Measurements from ENCODE around the gene MILR1.
"Not testable (repeated sequence)": the region's sequence is repeated elsewhere in the genome, so short reads cannot be mapped to it uniquely, and the experiment has no call there.

The MILR1 gene

DNA sequence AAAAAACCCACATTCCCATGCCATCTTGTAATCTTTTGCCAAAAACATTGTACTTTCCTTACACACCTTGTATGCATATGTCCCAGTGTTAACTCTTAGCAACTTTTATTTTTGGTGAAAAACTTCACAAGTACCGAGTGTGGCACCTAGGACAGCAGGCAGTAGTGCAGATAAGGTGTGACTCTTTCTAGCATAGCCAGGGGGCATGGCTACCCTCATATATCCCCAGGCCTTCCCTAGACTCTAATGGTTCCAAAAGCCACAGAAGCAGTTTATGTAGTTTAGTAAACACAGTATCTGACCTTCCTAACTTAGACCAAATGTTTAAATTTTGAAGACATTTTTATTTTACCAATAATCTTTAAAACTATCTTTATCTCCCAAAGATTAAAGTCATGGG is 20.5 kb upstream of the MILR1 start:
- no peak for DNase-seq (ENCODE audit: low spot score)

DNA sequence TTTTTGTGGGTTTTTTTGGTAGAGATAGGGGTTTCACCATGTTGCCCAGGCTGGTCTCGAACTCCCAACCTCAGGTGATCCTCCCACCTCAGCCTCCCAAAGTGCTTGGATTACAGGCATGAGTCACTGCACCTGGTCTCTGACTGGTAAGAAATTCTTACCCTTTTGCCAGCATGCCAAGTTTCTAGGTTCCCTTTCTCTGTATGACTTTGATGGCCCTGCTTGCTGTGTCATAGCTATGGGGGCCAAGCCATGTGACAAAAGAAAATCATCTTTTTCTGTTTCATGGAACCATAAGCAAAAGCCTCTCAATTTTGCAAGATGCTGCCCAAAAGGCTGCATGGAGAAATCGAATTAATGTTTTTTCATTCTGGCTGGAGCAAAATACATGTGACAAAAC is 18.9 kb upstream of the MILR1 start:
- not testable (repeated sequence) for DNase-seq (ENCODE audit: low spot score)

DNA sequence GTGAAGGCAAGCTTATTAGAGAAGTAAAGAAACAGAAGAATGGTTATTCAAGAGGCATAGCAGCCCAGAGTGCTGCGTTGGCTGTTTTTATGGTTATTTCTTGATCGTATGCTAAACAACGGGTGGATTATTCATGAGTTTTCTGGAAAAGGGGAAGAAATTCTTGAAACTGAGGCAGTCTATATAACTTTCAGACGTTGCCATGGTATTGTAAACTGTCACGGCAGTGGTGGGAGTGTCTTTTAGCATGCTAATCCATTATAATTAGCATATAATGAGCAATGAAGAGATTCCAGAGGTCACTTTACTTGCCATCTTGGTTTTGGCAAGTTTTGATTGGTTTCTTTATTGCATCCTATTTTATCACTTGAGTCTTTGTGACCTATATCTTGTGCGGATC is 17.4 kb upstream of the MILR1 start:
- DNase-seq (ENCODE audit: low spot score): no peak

DNA sequence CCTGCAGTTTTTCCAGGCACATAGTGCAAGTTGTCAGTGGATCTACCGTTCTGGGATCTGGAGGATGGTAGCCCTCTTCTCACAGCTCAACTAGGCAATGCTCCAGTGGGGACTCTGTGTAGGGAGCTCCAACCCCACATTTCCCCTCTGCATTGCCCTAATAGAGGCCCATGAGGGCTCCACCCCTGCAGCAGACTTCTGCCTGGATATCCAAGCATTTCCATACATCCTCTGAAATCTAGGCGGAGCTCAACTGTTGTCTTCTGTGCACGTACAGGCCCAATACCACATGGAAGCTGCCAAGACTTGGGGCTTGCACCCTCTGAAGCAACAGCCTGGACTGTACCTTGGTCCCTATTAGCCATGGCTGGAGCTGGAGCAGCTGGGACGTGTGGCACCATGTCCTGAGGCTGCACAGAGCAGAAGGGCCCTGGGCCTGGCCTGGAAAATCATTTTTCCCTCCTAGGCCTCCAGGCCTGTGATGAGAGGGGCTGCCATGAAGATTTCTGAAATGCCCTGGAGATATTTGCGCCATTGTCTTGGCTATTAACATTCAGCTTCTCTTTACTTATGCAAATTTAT is 10.9 kb upstream of the MILR1 start:
- DNase-seq (ENCODE audit: low spot score): no peak

DNA sequence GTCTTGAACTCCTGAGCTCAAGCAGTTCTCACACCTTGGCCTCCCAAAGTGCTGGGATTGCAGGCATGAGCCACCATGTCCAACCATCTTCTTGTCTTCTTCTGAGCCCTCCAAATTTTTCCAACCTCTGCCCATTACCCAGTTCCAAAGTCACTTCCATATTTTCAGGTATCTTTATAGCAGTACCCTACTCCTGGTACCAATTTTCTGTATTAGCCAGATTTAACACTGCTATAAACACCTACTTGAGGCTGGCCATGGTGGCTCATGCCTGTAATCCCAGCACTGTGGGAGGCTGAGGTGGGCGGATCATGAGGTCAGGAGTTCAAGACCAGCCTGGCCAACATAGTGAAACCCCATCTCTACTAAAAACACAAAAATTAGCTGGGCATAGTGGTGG is 9.4 kb upstream of the MILR1 start:
- not testable (repeated sequence) for DNase-seq (ENCODE audit: low spot score)

DNA sequence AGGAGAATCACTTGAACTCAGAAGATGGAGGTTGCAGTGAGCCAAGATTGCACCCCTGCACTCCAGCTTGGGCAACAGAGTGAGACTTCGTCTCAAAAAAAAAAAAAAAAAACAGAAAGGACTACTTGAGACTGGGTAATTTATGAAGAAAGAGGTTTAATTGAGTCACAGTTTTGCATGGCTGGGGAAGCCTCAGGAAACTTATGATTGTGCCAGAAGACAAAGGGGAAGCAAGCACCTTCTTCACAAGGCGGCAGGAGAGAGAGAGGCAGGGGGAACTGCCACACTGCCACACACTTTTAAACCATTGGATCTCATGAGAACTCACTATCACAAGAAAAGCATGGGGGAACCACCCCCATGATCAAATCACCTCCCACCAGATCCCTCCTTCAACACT is 9.0 kb upstream of the MILR1 start:
- no peak for DNase-seq (ENCODE audit: low spot score)

DNA sequence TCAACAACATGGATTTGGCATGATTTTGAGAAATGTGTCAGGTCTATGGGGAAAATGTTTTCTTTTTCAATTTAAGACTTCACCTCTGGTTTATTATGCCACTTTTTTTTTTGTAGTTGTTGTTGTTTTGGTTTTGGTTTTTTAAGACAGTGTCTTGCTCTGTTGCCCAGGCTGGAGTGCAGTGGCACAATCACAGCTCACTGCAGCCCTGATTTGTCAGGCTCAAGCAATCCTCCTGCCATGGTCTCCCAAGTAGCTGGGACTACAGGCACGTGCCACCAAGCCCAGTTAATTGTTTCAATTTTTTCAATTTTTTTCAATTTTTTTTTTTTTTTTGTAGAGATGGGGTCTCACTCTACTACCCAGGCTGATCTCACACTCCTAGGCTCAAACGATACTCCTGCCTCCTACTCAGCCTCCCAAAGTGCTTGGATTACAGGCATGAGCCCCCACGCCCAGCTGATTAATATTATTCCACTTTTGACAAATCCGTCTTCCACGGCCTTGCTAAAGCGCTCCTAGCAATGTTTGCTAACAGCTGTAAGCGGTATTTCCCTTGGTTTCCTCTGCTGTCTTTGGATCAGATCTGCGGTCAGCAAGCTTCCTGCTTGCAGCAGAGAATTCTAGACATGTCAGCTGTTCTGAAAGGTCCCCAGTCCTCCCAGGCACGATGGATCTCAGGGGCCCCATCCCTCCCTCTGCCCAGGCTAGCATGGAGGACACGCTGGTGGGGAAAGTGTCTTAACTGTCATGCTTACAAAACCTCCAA is 7.0 kb upstream of the MILR1 start:
- DNase-seq (ENCODE audit: low spot score): no peak

DNA sequence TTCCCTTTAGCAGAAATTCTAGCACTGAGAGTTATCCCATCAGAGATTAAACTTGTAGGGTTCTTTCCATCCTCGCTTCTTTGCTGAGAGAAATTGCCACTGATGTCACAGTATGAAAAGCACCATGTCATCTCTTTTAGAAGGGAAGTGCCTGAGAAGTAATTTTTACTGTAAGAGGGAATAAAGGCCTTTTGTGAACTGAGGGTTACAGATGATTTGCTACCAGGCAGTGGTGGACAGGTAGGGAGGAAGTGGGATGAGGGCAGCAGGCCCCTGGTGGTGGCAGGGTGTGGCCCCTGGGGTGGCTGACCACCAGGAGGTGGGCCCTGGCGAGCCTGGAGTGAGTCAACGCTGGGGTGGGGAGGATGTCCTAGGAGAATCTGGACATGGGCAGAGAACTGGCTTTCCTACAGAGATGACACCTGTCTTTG is 6.4 kb upstream of the MILR1 start:
- no peak for DNase-seq (ENCODE audit: low spot score)

DNA sequence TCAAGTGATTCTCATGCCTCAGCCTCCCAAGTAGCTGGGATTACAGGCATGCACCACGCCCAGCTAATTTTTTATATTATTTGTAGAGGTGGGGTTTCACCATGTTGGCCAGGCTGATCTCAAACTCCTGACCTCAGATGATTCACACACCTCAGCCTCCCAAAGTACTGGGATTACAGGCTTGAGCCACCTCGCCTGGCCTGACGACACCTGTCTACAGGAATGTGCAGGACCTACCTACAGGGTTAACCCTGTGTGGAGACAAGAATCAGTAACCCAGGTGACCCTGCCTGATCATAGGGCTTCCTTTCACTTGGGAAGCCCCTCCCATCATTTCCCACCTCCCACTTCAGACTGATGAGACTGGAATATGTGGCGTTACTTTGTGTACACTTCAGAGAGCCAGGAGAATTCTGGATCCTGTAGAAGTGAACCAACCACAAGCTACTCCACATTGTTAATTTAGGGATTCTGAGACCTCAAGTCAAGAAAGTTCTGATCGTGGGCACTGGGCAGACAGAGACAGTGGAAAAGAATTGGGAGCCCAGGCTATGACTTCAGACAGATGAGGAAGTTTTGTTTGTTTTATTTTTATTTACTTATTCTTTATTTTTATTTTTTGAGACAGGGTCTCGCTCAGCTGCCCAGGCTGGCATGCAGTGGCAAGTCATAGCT is 5.7 kb upstream of the MILR1 start:
- no peak for DNase-seq (ENCODE audit: low spot score)

DNA sequence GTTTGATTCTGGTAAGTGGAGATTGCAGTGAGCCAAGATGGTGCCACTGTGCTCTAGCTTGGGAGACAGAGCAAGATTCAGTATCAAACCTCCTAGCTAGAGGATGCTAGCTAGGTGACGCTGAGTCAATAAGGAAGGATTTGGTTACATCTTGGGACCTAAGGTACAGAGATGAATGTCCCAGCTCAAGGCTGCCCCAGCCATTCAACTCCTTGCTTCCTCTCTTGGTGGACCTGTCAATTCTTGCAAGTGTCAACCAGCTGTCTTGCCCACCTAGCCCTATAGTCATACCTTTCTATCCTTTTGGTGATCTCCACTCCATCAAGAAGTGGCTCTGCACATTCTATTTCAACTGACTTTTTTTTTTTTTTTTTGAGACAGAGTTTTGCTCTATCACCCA is 1.4 kb upstream of the MILR1 start:
- DNase-seq (ENCODE audit: low spot score): no peak

DNA sequence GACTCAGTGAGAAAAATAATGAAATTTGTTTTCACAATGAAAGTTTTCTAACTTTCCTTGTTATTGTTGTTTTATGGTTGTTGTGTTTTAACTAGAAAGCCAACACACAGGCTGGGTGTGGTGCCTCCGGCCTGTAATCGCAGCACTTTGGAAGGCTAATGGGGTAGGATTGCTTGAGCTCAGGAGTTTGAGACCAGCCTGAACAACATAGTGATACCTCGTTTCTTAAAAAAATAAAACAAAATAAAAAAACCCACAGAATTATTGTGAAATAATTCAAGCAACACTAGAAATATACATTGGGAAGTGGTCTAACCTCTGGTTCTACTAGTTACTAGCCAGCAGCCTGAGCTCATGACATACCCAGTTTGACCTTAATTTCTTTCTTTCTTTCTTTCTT is 630 bp downstream of the MILR1 start:
- no peak for DNase-seq (ENCODE audit: low spot score)

DNA sequence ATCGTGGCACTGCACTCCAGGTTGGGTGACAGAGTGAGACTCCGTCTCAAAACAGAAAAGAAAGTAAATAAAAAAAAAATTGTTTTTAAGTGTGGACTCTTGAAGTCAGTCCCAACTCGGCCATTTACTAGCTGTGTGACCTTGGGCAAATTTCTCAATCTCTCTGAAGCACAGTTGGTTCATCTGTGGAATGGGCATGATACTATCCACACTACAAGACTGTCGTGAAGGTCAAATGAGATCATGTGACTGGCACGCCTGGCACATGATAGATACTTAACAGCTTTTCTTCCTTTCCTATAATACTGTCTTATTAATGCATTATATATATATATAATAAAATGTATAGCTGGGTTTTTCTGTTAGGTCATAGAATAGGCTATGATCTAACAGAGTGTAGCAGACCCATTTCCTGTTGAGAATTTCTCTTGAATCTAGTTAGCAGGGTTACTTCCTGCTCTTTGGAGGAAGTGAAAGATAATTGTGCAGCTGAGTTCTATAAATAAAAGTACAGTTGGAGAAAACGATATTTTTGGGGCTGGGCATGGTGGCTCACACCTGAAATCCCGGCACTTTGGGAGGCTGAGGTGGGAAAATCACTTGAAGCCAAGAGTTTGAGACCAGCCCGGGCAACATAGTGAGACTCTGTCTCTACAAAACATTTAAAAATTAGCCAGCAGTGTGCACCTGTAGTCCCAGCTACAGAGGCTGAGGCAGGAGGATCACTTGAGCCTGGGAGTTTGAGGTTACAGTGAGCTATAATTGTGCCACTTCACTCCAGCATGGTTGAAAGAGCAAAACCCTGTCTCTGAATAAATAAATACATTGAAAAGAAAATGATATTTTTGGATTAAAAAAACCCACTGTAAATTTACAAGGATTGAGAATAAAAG is 7.3 kb downstream of the MILR1 start:
- DNase-seq (ENCODE audit: low spot score): peak; percentile 79

DNA sequence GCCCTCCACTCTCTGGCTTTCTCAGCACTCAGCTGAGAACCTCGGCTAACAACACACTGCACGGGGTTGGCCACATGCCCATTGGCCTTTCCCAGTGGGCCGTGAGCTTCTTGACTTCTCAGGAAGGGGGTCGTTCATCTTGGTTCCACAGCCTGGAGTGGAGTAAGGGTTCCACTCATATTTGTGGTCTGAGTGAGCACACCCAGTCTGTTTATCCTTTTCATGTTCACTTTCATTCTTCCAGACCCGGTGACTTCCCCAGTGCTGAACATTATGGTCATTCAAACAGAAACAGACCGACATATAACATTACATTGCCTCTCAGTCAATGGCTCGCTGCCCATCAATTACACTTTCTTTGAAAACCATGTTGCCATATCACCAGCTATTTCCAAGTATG is 8.2 kb downstream of the MILR1 start:
- DNase-seq (ENCODE audit: low spot score): no peak

DNA sequence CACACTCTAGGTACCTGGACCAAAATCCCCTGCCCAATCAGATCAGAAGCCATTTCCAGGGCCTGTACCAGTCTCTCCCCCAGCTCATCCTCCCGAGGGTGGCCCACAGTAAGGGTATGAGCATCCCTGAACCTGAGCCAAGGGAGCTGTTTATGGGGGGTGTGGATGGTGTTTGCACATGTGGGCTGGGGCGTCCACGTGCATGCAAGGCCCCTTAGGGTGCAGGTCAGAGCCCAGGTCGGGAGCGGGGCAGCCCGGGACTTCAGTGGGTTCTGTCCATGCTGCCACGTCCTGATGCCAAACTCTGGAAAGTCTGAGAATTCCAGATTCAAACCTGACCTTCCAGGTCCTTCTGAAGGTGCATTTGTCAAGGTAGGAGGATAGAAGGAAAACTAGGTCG is 9.8 kb downstream of the MILR1 start:
- no peak for DNase-seq (ENCODE audit: low spot score)

DNA sequence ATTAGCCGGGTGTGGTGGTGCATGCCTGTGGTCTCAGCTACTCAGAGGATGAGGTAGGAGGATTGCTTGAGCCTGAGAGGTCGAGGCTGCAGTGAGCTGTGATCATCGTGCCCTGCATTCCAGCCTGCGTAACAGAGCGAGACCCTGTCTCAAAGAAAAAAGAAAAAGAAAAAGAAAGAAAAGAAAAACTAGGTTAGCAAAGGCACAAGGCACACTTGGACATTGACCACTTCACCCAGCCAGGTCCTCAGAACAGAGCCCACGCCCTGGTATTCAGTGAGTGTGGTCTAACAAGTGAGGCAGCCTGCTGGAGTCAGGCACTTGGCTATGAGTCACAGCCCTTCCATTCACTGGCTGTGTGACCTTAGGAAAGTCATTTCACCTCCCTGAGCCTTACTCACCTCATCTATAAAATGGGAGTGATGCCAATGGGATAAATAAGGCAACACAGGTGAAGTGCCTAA is 10.4 kb downstream of the MILR1 start:
- DNase-seq (ENCODE audit: low spot score): no peak

DNA sequence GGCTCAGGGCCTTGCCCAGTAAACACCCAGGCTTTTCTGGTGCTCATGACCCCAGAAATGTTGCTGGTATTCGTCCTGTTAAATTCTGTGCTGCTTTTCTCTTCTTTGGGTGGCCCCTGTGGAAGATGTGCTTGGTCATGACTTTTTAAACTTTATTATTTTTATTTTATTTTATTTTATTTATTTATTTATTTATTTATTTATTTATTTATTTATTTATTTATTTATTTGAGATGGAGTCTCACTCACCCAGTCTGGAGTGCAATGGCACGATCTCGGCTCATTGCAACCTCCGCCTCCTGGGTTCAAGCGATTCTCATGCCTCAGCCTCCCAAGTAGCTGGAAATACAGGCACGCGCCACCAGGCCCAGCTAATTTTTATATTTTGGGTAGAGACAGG is 10.9 kb downstream of the MILR1 start:
- DNase-seq (ENCODE audit: low spot score): not testable (repeated sequence)

DNA sequence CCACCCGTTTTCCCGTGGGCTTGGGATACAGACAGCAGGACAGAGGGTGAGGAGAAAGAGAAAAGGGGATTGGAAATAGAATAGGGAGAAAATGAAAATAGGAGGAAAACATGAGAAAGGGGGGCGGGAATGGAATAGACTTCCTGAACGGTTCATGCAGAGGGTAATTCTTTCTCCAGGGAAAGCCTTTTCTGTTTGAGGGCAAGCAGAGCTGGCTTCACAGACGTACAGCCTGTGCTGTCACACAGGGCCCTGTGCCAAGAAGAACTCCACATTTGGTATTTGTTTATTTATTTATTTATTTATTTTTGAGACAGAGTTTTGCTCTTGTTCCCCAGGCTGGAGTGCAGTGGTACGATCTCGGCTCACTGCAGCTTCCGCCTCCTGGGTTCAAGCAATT is 12.0 kb downstream of the MILR1 start:
- no peak for DNase-seq (ENCODE audit: low spot score)

DNA sequence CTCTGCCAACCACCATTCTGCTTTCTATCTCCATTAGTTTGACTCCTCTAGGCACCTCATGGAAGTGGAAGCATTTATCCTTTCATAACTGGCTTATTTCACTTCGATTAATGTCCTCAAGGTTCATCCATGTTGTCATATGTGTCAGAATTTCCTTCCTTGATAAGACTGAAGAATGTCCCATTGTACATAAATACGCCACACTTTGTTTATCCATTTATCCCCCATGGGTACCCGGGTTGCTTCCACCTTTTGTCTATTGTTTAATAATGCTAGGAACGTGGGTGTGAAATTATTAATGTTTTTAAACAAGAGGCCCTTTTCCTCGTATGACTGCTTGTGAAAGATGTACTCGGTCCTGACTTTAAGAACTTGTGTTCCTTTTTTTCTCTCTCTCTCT is 12.9 kb downstream of the MILR1 start:
- no peak for DNase-seq (ENCODE audit: low spot score)

DNA sequence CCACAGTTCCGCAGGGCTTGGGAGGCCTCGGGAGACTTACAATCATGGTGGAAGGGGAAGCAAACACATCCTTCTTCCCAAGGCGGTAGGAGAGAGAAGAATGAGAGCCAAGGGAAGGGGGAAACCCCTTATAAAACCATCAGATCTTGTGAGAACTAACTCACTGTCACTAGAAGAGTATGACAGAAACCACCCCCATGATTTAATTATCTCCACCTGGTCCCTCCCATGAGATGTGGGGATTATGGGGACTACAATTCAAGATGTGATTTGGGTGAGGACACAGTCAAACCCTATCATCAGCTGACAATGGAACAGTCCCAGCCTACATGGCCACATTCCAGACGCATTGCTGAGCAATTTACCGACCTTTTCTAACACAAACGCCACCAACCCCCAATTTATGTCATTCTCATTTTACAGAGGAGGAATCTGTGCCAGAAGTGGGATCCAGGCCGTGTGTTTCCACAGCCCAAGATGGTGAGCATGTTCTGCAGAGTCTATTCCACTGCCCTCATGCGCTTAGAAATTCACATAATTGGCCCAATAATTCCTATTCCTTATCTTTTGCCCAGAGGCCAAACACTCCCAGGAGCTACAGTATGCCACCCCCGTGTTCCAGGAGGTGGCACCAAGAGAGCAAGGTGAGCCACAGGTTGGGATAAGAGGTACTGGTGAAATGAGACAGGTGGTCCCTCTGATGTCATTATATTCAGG is 17.3 kb downstream of the MILR1 start:
- no peak for DNase-seq (ENCODE audit: low spot score)

DNA sequence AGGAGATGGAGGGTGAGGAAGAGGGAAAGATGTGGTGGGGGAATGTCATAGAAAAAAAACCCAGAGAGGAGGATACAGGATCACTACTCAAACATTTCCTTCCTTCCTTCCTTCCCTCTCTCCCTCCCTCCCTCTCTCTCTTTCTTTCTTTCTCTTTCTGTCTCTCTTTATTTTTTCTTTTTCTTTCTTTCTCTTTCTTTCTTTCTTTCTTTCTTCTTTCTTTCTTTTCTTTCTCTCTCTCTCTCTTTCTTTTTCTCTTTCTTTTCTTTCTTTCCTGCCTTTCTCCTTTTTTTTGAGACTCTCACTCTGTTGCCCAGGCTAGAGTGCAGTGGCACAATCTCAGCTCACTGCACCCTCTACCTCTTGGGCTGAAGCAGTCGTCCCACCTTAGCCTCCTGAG is 17.9 kb downstream of the MILR1 start:
- DNase-seq (ENCODE audit: low spot score): not testable (repeated sequence)

DNA sequence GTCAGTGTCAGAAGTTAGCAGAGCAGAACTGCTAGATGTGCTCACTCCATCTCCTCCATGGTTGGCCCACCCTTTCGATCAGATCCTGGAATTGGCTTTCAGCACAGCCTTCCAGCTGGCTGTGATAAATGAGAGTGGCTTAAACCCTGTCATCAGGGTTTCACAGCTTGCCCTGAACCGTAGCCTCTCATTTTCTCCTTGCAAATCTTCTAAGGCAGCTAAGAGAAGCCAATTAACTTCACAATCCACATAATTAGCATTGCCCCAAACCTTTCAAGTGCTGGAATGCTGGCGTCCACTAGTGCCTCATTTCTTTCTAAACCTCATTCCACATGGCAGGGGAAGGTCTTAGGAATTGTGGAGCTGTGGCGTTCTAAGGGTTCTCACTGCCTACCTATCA is 21.7 kb downstream of the MILR1 start:
- no peak for DNase-seq (ENCODE audit: low spot score)

DNA sequence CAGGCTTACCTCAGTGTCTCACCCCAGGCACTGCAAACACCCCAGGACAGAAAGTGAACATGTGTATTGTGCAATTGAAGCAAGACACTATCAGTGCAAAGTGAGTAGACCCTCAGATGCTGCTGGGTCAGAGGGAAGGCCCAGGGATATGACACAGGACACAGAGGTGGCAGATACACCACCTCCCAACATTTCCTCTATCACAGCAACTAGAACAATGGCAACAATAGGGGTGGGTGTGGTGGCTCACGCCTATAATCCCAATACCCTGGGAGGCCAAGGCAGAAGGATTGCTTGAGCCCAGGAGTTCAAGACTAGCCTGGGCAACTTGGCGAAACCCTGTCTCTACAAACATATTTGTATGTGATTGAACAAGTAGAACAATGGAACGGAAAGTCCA is 22.5 kb downstream of the MILR1 start:
- no peak for DNase-seq (ENCODE audit: low spot score)

All from NAMALWA (cell line).